Aorta (tissue), 5 donors: ENCODE results near the gene SSC5D. TPM values are rescaled to one million over a fixed set of nuclear protein-coding genes. Genes with fewer than 3 reads are reported as not detected.
"Not testable (repeated sequence)": the region's sequence is repeated elsewhere in the genome, so short reads cannot be mapped to it uniquely, and the experiment has no call there.

Experiments used
- ATAC-seq: fragments of 200-7000 bp; cut with Tn5 transposase; one replicate; pipeline ENCODE4 v1.9.1; 2022; ENCODE audit warnings: moderate library complexity; ENCODE audit not compliant: low FRiP score
- DNase-seq, 2 donors: peaks; one replicate each; pipeline ENCODE4 v3.0.0-alpha.2; 2020
- H3K27ac ChIP-seq, 2 donors: one replicate each; pipeline ENCODE4 v1.5.1; 2013; ENCODE audit warnings: low read length in 2 of 2, mild to moderate bottlenecking in 2 of 2, moderate library complexity in 2 of 2, control low read depth in 1 of 2, inconsistent platforms in 1 of 2, low read depth in 1 of 2
- H3K27me3 ChIP-seq, 2 donors: one replicate each; pipeline ENCODE4 v1.6.1; 2013; ENCODE audit warnings: control low read depth in 1 of 2, low read length in 1 of 2, mild to moderate bottlenecking in 1 of 2, moderate library complexity in 1 of 2; ENCODE audit not compliant: insufficient read depth in 2 of 2, control insufficient read depth in 1 of 2
- H3K36me3 ChIP-seq, 2 donors: one replicate each; pipeline ENCODE4 v1.6.1; 2013; ENCODE audit warnings: control low read depth in 1 of 2, low read length in 1 of 2, mild to moderate bottlenecking in 1 of 2; ENCODE audit not compliant: insufficient read depth in 2 of 2, control insufficient read depth in 1 of 2
- H3K4me1 ChIP-seq, 2 donors: one replicate each; pipeline ENCODE4 v1.6.1; 2013; ENCODE audit warnings: low read length in 2 of 2, control low read depth in 1 of 2, mild to moderate bottlenecking in 1 of 2, moderate library complexity in 1 of 2; ENCODE audit not compliant: insufficient read depth in 2 of 2, control insufficient read depth in 1 of 2
- H3K4me3 ChIP-seq, 2 donors: one replicate each; pipeline ENCODE4 v1.5.1; 2013; ENCODE audit warnings: low read length in 2 of 2, control low read depth in 1 of 2, mild to moderate bottlenecking in 1 of 2
- H3K9me3 ChIP-seq: one replicate; pipeline ENCODE4 v1.6.1; 2013; ENCODE audit warnings: mild to moderate bottlenecking, low read length; ENCODE audit not compliant: control insufficient read depth
- WGBS, 2 donors: extraction: QIAGEN DNeasy Blood & Tissue Kit; methylation state at CpG; one replicate each; pipeline ENCODE4 v1.1.7; 2013; 5-methylcytosine and 5-hydroxymethylcytosine counted together
- intact Hi-C, 2 donors: fragments of 100-400 bp; cut with DNase I; formaldehyde crosslinking; loops; one replicate each; pipeline versions ENCODE4 v1.14.2 to v1.15.0; 2022
- polyA plus RNA-seq, 2 donors: library from polyadenylated mRNA; stranded (reverse); fragments of 200-250 nt; gene quantifications; one replicate each; pipeline ENCODE4 v1.2.3, GENCODE V29; 2013
- total RNA-seq, 2 donors: library from RNA; stranded (reverse); fragmentation: NEBNext Ultra II Directional; extraction: Animal tissue kit (Norgen Biotek cat#: 25700); gene quantifications; one replicate each; pipeline ENCODE4 v1.2.1, GENCODE V29; 2021
- donor health status: healthy with polysubstance abuse.
- donor health status: Bipolar disorder and iron deficiency.
- donor health status: DM: no; HTN: no; CAD: no.
- donor health status: DM: no; HTN: no; CAD: no.
- donor health status: DM: yes; HTN: yes; CAD: no.

Gene SSC5D
- total and polyA plus RNA-seq, 4 donors, result 1.6 to 64.1 (median 6.2) TPM

DNA sequence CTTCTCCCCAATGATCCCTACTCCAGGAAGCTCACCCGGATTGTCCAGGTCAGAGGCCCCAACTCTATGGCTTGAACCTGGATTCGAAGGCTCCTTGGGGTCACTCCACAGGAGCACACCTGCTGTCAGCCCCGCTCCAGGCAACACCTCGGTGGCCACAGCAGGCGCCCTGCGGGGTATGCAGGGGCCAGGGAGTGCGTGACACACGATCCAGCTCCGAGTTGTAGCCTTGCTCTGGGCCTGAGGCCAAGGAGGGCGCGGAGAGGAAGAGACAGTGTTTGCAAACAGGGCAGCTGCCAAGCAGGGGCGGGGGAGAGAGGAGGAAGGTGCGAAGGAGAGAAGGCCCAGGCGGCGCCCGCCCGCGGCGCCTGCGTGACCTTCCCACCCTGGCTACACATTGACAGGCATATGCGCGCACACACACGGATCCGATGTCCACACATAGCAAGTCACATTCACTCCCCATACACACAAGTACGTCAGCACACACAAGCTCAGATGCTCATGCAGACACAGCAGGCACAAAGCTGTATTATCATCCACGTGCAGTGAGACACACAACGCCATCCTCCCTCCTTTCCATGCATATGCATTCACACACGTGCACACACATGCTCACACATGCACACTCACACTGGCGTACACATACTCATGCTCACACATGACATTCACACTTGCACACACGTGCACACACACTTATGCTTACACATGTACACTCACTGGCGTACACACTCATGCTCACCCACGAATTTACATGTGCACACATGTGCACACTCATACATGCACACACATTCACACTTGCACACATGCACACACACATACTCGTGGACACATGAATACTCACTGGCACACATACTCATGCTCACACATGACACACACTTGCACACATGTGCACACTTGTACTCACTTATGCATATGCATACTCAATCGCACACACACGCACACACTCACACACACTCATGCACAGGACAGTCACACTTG, 38.3 kb downstream of the SSC5D start:
- Histone ChIP-seq H3K27me3 (no peaks in the 10 kb centered on the region), H3K27ac (no peak overlapping the region), H3K9me3 (no peaks in the 10 kb centered on the region), H3K4me3 (no peak overlapping the region), H3K36me3 (no peaks in the 10 kb centered on the region), H3K4me1 (no peaks in the 10 kb centered on the region)
- 29 to 31% methylated on average over 35 of the region's 35 CpGs for WGBS, 2 donors
- no peak for ATAC-seq
- peak in 1 of 2 donors; percentile 71 for DNase-seq
- intact Hi-C loops, result no loop called here

DNA sequence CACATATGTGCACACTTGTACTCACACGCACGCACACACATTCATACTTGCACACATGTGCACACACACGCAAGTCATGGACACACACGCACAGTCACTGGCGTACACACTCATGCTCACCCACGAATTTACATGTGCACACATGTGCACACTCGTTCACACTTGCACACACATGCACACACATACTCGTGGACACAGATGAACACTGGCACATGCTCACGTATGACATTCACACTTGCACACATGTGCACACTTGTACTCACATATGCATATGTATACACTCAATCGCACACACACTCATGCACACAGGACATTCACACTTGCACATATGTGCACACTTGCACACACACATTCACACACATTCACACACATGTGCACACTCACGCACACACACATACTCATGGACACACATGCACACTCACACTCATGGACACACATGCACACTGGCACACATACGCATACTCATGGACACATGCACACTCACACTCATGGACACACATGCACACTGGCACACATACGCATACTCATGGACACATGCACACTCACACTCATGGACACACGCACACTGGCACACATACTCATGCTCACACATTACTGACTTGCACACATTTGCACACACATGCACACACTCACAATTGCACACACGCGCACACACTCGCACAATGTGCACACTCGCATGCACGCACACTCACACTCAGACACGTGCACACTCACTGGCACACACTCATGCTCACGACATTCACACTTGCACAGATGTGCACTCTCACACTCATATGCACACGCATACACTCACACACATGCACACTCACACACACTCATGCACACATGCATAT, 39.2 kb downstream of the SSC5D start:
- intact Hi-C loops, result no loop called here
- no peak overlapping the region for H3K4me3 ChIP-seq
- ATAC-seq, result no peak
- no peaks in the 10 kb centered on the region for H3K27me3 ChIP-seq
- no peak overlapping the region for H3K27ac ChIP-seq
- 79 to 85% methylated on average over 22 of the region's 22 CpGs for WGBS, 2 donors
- H3K36me3 ChIP-seq, result no peaks in the 10 kb centered on the region
- H3K4me1 ChIP-seq, result no peaks in the 10 kb centered on the region
- H3K9me3 ChIP-seq, result no peaks in the 10 kb centered on the region
- no peak for DNase-seq

DNA sequence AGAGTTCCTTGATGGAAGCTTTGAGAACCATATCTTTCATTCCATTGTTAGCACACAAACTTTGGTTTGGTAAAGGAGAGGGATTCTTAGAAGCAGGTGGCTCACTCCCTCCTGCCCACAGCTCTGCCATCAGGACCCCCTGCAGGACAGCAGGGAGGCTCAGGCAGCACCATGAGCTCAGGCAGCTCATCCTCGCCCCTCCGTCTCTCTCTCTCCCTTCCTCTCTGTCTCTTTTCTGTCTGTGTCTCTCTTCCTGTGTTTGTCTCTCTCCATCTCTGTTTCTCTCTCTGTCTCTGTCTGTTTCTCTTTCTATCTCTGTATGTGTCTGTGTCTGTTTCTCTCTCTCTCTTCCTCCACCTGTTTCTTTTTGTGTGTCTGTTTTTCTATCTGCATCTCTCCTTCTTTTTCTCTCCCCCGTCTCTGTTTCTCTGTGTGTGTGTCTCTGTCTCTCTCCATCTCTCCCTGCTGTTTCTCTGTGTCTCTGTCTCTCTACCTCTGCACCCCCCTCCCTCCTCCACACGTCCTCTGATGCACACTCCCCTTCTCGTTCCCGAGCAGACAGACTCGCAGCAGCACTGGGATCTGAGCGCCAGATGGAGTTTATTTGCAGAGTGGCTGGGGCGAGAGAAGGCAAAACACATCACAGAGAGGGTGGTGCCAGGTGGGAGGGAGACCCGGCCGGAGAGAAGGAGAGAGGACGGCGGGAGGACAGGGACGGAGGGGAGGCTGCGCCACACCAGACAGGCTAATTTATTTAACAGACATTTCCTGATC, 40.0 kb downstream of the SSC5D start:
- WGBS, 2 donors, result 14 to 17% methylated on average over 15 of the region's 15 CpGs
- Histone ChIP-seq H3K27me3 (no peaks in the 10 kb centered on the region), H3K4me1 (no peaks in the 10 kb centered on the region), H3K4me3 (no peak overlapping the region), H3K36me3 (no peaks in the 10 kb centered on the region), H3K9me3 (no peaks in the 10 kb centered on the region), H3K27ac (no peak overlapping the region)
- peak in 1 of 2 donors; percentile 28 for DNase-seq
- intact Hi-C loops, result no loop called here
- no peak for ATAC-seq

DNA sequence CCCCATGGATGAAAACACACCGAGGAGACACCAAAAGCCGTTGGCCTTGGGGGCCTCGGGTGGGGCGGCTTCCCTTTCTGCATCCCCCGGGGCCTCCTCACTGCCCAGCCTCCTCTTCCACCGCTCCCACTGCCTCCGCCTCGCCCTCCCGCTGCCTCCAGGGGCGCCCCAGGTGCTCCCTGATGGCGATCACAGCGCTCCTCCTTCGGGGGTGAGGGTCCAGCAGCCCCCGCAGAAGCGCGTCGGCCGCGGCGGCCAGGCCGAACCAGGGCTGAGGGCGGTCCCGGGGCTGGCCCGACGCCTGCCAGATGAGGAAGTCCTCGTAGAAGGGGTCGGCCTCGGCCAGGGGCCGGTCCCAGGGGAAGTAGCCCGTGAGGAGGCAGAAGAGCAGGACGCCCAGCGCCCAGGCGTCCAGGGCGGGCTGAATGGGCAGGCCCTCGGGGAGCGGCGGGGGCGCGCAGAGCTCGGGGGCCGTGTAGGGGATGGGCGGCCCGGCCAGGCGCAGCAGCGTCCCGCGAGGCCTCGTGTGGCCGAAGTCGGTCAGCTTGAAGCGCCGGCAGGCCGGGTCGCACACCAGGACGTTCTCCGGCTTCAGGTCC, 41.5 kb downstream of the SSC5D start:
- H3K4me1 ChIP-seq, result no peaks in the 10 kb centered on the region
- intact Hi-C loops, result no loop called here
- ATAC-seq (peak; percentile 11), DNase-seq (peak in 1 of 2 donors; percentile 44)
- no peak overlapping the region for H3K4me3 ChIP-seq
- no peak overlapping the region for H3K27ac ChIP-seq
- H3K9me3 ChIP-seq, result no peaks in the 10 kb centered on the region
- no peaks in the 10 kb centered on the region for H3K27me3 ChIP-seq
- H3K36me3 ChIP-seq, result no peaks in the 10 kb centered on the region
- 90 to 92% methylated on average over 47 to 56 of the region's 56 CpGs for WGBS, 2 donors

DNA sequence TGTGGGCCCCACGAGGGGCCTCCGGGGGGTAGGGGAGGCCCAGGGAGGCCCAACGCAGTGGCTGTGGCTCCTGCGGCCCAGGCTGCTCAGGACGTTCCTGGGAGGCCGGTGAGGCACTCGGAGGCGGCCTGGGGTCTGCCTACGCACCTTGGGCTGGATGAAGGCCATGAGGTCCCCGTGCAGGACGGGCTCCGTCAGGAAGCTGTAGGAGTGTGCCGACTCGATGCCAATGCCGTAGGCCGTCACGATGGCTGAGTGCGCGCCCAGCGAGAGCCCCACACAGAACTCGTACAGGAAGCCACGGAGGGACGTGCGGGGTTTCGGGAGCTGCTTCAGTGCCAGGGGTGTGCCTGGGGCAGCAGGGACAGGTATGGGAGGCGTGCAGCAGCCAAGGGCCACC, 42.8 kb downstream of the SSC5D start:
- H3K4me3 ChIP-seq, result no peak overlapping the region
- H3K4me1 ChIP-seq, result no peaks in the 10 kb centered on the region
- no peaks in the 10 kb centered on the region for H3K36me3 ChIP-seq
- intact Hi-C loops, result no loop called here
- H3K27me3 ChIP-seq, result no peaks in the 10 kb centered on the region
- no peak overlapping the region for H3K27ac ChIP-seq
- no peak for ATAC-seq
- WGBS, 2 donors, result 92 to 93% methylated on average over 25 to 26 of the region's 26 CpGs
- DNase-seq, result peak in 1 of 2 donors; percentile 24
- no peaks in the 10 kb centered on the region for H3K9me3 ChIP-seq

DNA sequence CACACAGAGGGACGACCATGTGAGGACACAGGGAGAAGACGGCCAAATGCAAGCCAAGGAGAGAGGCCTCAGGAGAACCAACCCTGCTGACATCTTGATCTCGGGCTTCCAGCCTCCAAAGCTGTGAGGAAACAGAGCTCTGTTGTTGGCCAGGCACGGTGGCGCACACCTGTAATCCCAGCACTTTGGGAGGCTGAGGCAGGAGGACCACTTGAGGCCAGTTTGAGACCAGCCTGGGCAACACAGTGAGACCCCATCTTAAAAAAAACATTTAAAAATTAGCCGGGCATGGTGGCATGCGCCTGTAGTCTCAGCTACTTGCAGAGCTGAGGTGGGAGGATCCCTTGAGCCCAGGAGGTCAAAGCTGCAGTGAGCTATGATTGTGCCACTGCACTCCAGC, 46.0 kb downstream of the SSC5D start:
- peak in 1 of 2 donors; percentile 4 for DNase-seq
- intact Hi-C loops, ATAC-seq, H3K4me1 ChIP-seq, H3K4me3 ChIP-seq, H3K9me3 ChIP-seq, H3K27me3 ChIP-seq, H3K27ac ChIP-seq, H3K36me3 ChIP-seq: not testable (repeated sequence)
- 91 to 93% methylated on average over 7 of the region's 7 CpGs for WGBS, 2 donors

DNA sequence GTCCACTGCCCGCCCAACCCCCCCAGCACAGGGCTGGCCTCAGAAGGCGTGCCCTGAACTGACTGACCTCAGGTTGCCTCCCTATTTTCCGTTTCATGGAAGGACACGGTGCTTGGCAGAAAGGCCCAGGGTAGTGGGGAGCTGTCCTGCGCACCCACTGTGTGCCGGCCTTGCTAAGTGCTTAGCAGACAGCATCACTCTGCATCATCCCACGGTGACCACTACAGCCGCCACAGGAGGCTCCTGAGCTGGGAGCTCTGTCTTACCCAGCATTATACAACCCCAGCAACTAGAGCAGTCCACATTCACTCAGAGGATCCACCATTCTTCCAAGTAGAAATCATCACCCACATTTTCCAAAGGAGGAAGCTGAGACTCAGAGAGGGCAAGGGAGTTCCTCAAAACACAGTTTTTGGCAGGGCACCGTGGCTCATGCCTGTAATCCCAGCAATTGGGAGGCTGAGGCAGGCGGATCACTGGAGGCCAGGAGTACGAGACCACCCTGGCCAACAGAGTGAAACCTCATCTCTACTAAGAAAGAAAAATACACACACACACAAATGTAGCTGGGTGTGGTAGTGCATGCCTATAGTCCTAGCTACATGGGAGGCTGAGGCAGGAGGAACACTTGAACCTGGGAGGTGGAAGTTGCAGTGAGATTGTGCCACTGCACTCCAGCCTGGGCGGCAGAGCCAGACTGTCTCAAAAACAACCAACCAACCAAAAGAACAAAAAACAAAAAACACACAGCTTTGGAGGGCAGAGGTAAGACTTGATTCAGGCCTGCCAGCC, 47.1 kb downstream of the SSC5D start:
- no peaks in the 10 kb centered on the region for H3K9me3 ChIP-seq
- H3K36me3 ChIP-seq, result no peaks in the 10 kb centered on the region
- no peaks in the 10 kb centered on the region for H3K4me1 ChIP-seq
- no peak for ATAC-seq
- no peak overlapping the region for H3K4me3 ChIP-seq
- H3K27me3 ChIP-seq, result no peaks in the 10 kb centered on the region
- peak in 1 of 2 donors; percentile 48 for DNase-seq
- WGBS, 2 donors, result 84 to 88% methylated on average over 12 of the region's 12 CpGs
- H3K27ac ChIP-seq, result no peak overlapping the region
- intact Hi-C loops, result no loop called here
